Activated CD8-positive, alpha-beta T cell treated with anti-CD3 and anti-CD28 coated beads, Interleukin-2, amount 10 ng/mL, durations not matched to agents 7 days and 5 days (primary cell): ENCODE results near the gene MAGEB1. TPM values are rescaled to one million over a fixed set of nuclear protein-coding genes. Genes with fewer than 3 reads are reported as not detected.

ENCODE experiments used
- ATAC-seq: fragments of 150-1000 bp; cut with Tn5 transposase; one replicate; pipeline ENCODE4 v1.10.0; 2021; ENCODE audit warnings: moderate library complexity
- CTCF ChIA-PET: fragments of 350-600 bp; sonication (Branson Sonifier 250); formaldehyde crosslinking; loops from one replicate; lab custom pipeline; 2021; ENCODE audit warnings: antibody characterized with exemption; lab: Charles Lee
- POLR2A ChIA-PET: fragments of 350-600 bp; sonication (Branson Sonifier 250); formaldehyde crosslinking; loops from one replicate; lab custom pipeline; 2021; ENCODE audit warnings: antibody characterized with exemption; lab: Charles Lee
- DNase-seq: peaks from one replicate; pipeline ENCODE4 v3.0.0-alpha.2; 2020
- H3K27ac Mint-ChIP-seq: one replicate; pipeline ENCODE4 v1.8.0; 2021; ENCODE audit warnings: mild to moderate bottlenecking, mixed read lengths
- H3K27me3 Mint-ChIP-seq: one replicate; pipeline ENCODE4 v1.8.0; 2021; ENCODE audit warnings: low read depth, mixed read lengths
- H3K36me3 Mint-ChIP-seq: one replicate; pipeline ENCODE4 v1.8.0; 2021; ENCODE audit warnings: low read depth, mixed read lengths
- H3K4me1 Mint-ChIP-seq: one replicate; pipeline ENCODE4 v1.8.0; 2021; ENCODE audit warnings: low read depth, mixed read lengths
- H3K4me3 Mint-ChIP-seq: one replicate; pipeline ENCODE4 v1.8.0; 2021; ENCODE audit warnings: mild to moderate bottlenecking, mixed read lengths
- H3K9me3 Mint-ChIP-seq: one replicate; pipeline ENCODE4 v1.8.0; 2022; ENCODE audit warnings: mixed read lengths; ENCODE audit not compliant: insufficient read depth
- total RNA-seq, 2 experiments: library from RNA; stranded (reverse); gene quantifications; one replicate each; pipeline ENCODE4 v1.2.3, GENCODE V29; 2021

Gene MAGEB1
- total RNA-seq, 2 experiments from 2014 or later, result not detected

GRCh38 chrX:30259927-30260326, 13.0 kb downstream of the MAGEB1 start:
- Mint-ChIP-seq H3K9me3 (no peaks in the 10 kb centered on the region), H3K36me3 (no peaks in the 10 kb centered on the region), H3K4me3 (no peak overlapping the region), H3K27me3 (no peaks in the 10 kb centered on the region), H3K27ac (no peak overlapping the region), H3K4me1 (no peaks in the 10 kb centered on the region)
- ATAC-seq (no peak), DNase-seq (no peak)
- ChIA-PET CTCF (no interaction called here), POLR2A (no interaction called here)

GRCh38 chrX:30261012-30261411, 14.1 kb downstream of the MAGEB1 start:
- ChIA-PET CTCF (no interaction called here), POLR2A (no interaction called here)
- H3K27ac Mint-ChIP-seq, result no peak overlapping the region
- no peaks in the 10 kb centered on the region for H3K27me3 Mint-ChIP-seq
- H3K36me3 Mint-ChIP-seq, result no peaks in the 10 kb centered on the region
- H3K4me3 Mint-ChIP-seq, result no peak overlapping the region
- H3K9me3 Mint-ChIP-seq, result no peaks in the 10 kb centered on the region
- ATAC-seq, result no peak
- DNase-seq, result no peak
- no peaks in the 10 kb centered on the region for H3K4me1 Mint-ChIP-seq

- ATAC-seq, result no peak
- Mint-ChIP-seq H3K4me3 (no peak overlapping the region), H3K27ac (no peak overlapping the region), H3K9me3 (no peaks in the 10 kb centered on the region), H3K27me3 (no peaks in the 10 kb centered on the region), H3K4me1 (no peaks in the 10 kb centered on the region), H3K36me3 (no peaks in the 10 kb centered on the region)
- no peak for DNase-seq
- ChIA-PET POLR2A (no interaction called here), CTCF (no interaction called here)
These were observed 15.8 kb downstream of the MAGEB1 start for GRCh38 chrX:30262763-30263162.

GRCh38 chrX:30270639-30271038, 23.7 kb downstream of the MAGEB1 start:
- no peak overlapping the region for H3K4me3 Mint-ChIP-seq

GRCh38 chrX:30275498-30275897, 28.6 kb downstream of the MAGEB1 start:
- Mint-ChIP-seq H3K4me3 (no peak overlapping the region), H3K27ac (no peak overlapping the region), H3K4me1 (no peaks in the 10 kb centered on the region), H3K9me3 (no peaks in the 10 kb centered on the region), H3K36me3 (no peaks in the 10 kb centered on the region), H3K27me3 (no peaks in the 10 kb centered on the region)
- no peak for ATAC-seq
- ChIA-PET POLR2A (no interaction called here), CTCF (no interaction called here)
- DNase-seq, result no peak

More at GRCh38 chrX:30270639-30271038, 23.7 kb downstream of the MAGEB1 start:
- ATAC-seq, result no peak
- Mint-ChIP-seq H3K4me1 (no peaks in the 10 kb centered on the region), H3K9me3 (no peaks in the 10 kb centered on the region), H3K27ac (no peak overlapping the region), H3K36me3 (no peaks in the 10 kb centered on the region), H3K27me3 (no peaks in the 10 kb centered on the region)
- CTCF ChIA-PET, result no interaction called here
- POLR2A ChIA-PET, result no interaction called here
- no peak for DNase-seq

GRCh38 chrX:30278365-30278764, 31.4 kb downstream of the MAGEB1 start:
- no peak overlapping the region for H3K4me3 Mint-ChIP-seq
- H3K4me1 Mint-ChIP-seq, result no peaks in the 10 kb centered on the region
- H3K36me3 Mint-ChIP-seq, result no peaks in the 10 kb centered on the region
- ATAC-seq (no peak), DNase-seq (no peak)
- ChIA-PET CTCF (no interaction called here), POLR2A (no interaction called here)
- H3K27ac Mint-ChIP-seq, result no peak overlapping the region
- H3K9me3 Mint-ChIP-seq, result no peaks in the 10 kb centered on the region
- H3K27me3 Mint-ChIP-seq, result no peaks in the 10 kb centered on the region

GRCh38 chrX:30280428-30280827, 33.5 kb downstream of the MAGEB1 start:
- H3K36me3 Mint-ChIP-seq, result no peaks in the 10 kb centered on the region
- H3K4me1 Mint-ChIP-seq, result no peaks in the 10 kb centered on the region
- POLR2A ChIA-PET, result no interaction called here
- DNase-seq, result no peak
- no peak overlapping the region for H3K4me3 Mint-ChIP-seq
- CTCF ChIA-PET, result no interaction called here
- H3K27me3 Mint-ChIP-seq, result no peaks in the 10 kb centered on the region
- ATAC-seq, result no peak
- H3K9me3 Mint-ChIP-seq, result no peaks in the 10 kb centered on the region
- no peak overlapping the region for H3K27ac Mint-ChIP-seq

GRCh38 chrX:30282527-30282926, 35.6 kb downstream of the MAGEB1 start:
- no peaks in the 10 kb centered on the region for H3K36me3 Mint-ChIP-seq
- no peaks in the 10 kb centered on the region for H3K4me1 Mint-ChIP-seq
- H3K27ac Mint-ChIP-seq, result no peak overlapping the region
- CTCF ChIA-PET, result no interaction called here
- H3K9me3 Mint-ChIP-seq, result no peaks in the 10 kb centered on the region
- POLR2A ChIA-PET, result no interaction called here
- DNase-seq, result no peak
- no peaks in the 10 kb centered on the region for H3K27me3 Mint-ChIP-seq
- no peak for ATAC-seq
- no peak overlapping the region for H3K4me3 Mint-ChIP-seq

GRCh38 chrX:30283456-30284200, 36.7 kb downstream of the MAGEB1 start:
- Mint-ChIP-seq H3K4me1 (no peaks in the 10 kb centered on the region), H3K27ac (no peak overlapping the region), H3K27me3 (no peaks in the 10 kb centered on the region), H3K4me3 (no peak overlapping the region), H3K36me3 (no peaks in the 10 kb centered on the region), H3K9me3 (no peaks in the 10 kb centered on the region)
- ChIA-PET POLR2A (no interaction called here), CTCF (interaction anchor here (0.6 kb wide), 1 partner anchor 132 kb away, joined by 3 read pairs; no protein-coding TSS in a partner anchor)
- no peak for DNase-seq
- no peak for ATAC-seq

- H3K36me3 Mint-ChIP-seq, result no peaks in the 10 kb centered on the region
- ATAC-seq, result no peak
- POLR2A ChIA-PET, result no interaction called here
- H3K9me3 Mint-ChIP-seq, result no peaks in the 10 kb centered on the region
- no peak for DNase-seq
- CTCF ChIA-PET, result no interaction called here
- no peaks in the 10 kb centered on the region for H3K27me3 Mint-ChIP-seq
- no peak overlapping the region for H3K27ac Mint-ChIP-seq
- no peaks in the 10 kb centered on the region for H3K4me1 Mint-ChIP-seq
- H3K4me3 Mint-ChIP-seq, result no peak overlapping the region
These were observed 49.7 kb downstream of the MAGEB1 start for GRCh38 chrX:30296408-30297254.

GRCh38 chrX:30301208-30301607, 54.3 kb downstream of the MAGEB1 start:
- ChIA-PET POLR2A (no interaction called here), CTCF (no interaction called here)
- DNase-seq, result no peak
- ATAC-seq, result no peak
- Mint-ChIP-seq H3K36me3 (no peaks in the 10 kb centered on the region), H3K27me3 (no peaks in the 10 kb centered on the region), H3K27ac (no peak overlapping the region), H3K9me3 (no peaks in the 10 kb centered on the region), H3K4me3 (no peak overlapping the region), H3K4me1 (no peaks in the 10 kb centered on the region)
